CD4-positive, alpha-beta memory T cell (primary cell): ENCODE results near the gene PTPRD. TPM values are rescaled to one million over a fixed set of nuclear protein-coding genes. Genes with fewer than 3 reads are reported as not detected.

Experiments
- CTCF ChIA-PET: fragments of 350-600 bp; sonication (Branson Sonifier 250); formaldehyde crosslinking; loops from one replicate; lab custom pipeline; 2021; ENCODE audit warnings: inconsistent platforms; ENCODE audit not compliant: partially characterized antibody; lab: Charles Lee
- POLR2A ChIA-PET: fragments of 350-600 bp; sonication (Branson Sonifier 250); formaldehyde crosslinking; loops from one replicate; lab custom pipeline; 2021; ENCODE audit not compliant: partially characterized antibody; lab: Charles Lee
- DNase-seq, 5 donors: peaks; one replicate each; pipeline versions ENCODE4 v3.0.0 to v3.0.0-alpha.2; 2020 to 2022; ENCODE audit warnings: mixed read lengths in 1 of 5
- H3K27ac ChIP-seq: one replicate; pipeline ENCODE4 v1.7.0; 2013; ENCODE audit warnings: low read depth, low read length
- H3K27me3 ChIP-seq: 2 replicates; pipeline ENCODE4 v1.7.0; 2013; ENCODE audit warnings: mild to moderate bottlenecking, low read length, moderate library complexity; ENCODE audit not compliant: insufficient read depth
- H3K36me3 ChIP-seq: 2 replicates; pipeline ENCODE4 v1.7.0; 2013; ENCODE audit warnings: mild to moderate bottlenecking, low read length, moderate library complexity; ENCODE audit not compliant: insufficient read depth
- H3K4me1 ChIP-seq: 2 replicates; pipeline ENCODE4 v1.7.0; 2013; ENCODE audit warnings: mild to moderate bottlenecking, low read length, moderate library complexity; ENCODE audit not compliant: insufficient read depth
- H3K4me3 ChIP-seq, 2 donors: one replicate each; pipeline ENCODE4 v1.7.0; 2013; ENCODE audit warnings: low read length in 2 of 2, mild to moderate bottlenecking in 1 of 2
- H3K9me3 ChIP-seq, 2 donors: one replicate each; pipeline ENCODE4 v1.7.0; 2013; ENCODE audit warnings: low read length in 2 of 2, control low read depth in 1 of 2; ENCODE audit not compliant: control insufficient read depth in 1 of 2
- H3K27ac Mint-ChIP-seq, 7 donors: one replicate each; pipeline ENCODE4 v1.8.0; 2020 to 2021; ENCODE audit warnings: mixed read lengths in 7 of 7, mild to moderate bottlenecking in 6 of 7, inconsistent platforms in 3 of 7, moderate library complexity in 3 of 7
- H3K27me3 Mint-ChIP-seq, 2 donors: one replicate each; pipeline ENCODE4 v1.8.0; 2020 to 2021; ENCODE audit warnings: mixed read lengths in 2 of 2
- H3K36me3 Mint-ChIP-seq, 2 donors: one replicate each; pipeline ENCODE4 v1.8.0; 2020 to 2021; ENCODE audit warnings: mixed read lengths in 2 of 2, inconsistent platforms in 1 of 2, mild to moderate bottlenecking in 1 of 2
- H3K4me1 Mint-ChIP-seq, 4 donors: one replicate each; pipeline ENCODE4 v1.8.0; 2020 to 2021; ENCODE audit warnings: mixed read lengths in 4 of 4, mild to moderate bottlenecking in 1 of 4
- H3K4me3 Mint-ChIP-seq, 8 donors: one replicate each; pipeline ENCODE4 v1.8.0; 2020 to 2021; ENCODE audit warnings: mixed read lengths in 8 of 8, mild to moderate bottlenecking in 7 of 8, moderate library complexity in 6 of 8, inconsistent platforms in 3 of 8
- H3K9me3 Mint-ChIP-seq, 8 donors: one replicate each; pipeline ENCODE4 v1.8.0; 2020 to 2021; ENCODE audit warnings: mixed read lengths in 8 of 8, mild to moderate bottlenecking in 5 of 8, inconsistent platforms in 3 of 8, moderate library complexity in 1 of 8
- intact Hi-C: fragments of 100-400 bp; cut with micrococcal nuclease; formaldehyde crosslinking; loops from one replicate; pipeline ENCODE4 v1.15.1; 2023
- polyA plus RNA-seq, 2 donors: library from polyadenylated mRNA; unstranded; fragments of 300-500 nt; fragmentation: Illumina TruSeq; gene quantifications; one replicate each; pipeline ENCODE4 v1.2.3, GENCODE V29; 2021
- total RNA-seq, 2 experiments: library from RNA; stranded (reverse); gene quantifications; one replicate each; pipeline ENCODE4 v1.2.3, GENCODE V29; 2021

The PTPRD gene
- total and polyA plus RNA-seq, 4 experiments from 2014 or later, result not detected

GRCh38 chr9:8859416-8859815 is 1753.4 kb downstream of the PTPRD start:
- H3K36me3 Mint-ChIP-seq, result no peaks in the 10 kb centered on the region
- Histone ChIP-seq H3K4me1 (peaks cover 6% of the 10 kb centered on the region), H3K27me3 (peaks cover 16% of the 10 kb centered on the region), H3K36me3 (no peaks in the 10 kb centered on the region), H3K4me3 (no peak overlapping the region), H3K9me3 (no peaks in the 10 kb centered on the region), H3K27ac (no peak overlapping the region)
- CTCF ChIA-PET, result no interaction called here
- intact Hi-C loops, result no loop called here
- H3K4me3 Mint-ChIP-seq, result peak overlapping the region in 4 of 8 donors; percentile 16 to 44 (median 37)
- H3K4me1 Mint-ChIP-seq, result peaks cover 2 to 25% (median 10%) of the 10 kb centered on the region in 4 donors
- H3K9me3 Mint-ChIP-seq, result peaks cover 0 to 3% (median 0%) of the 10 kb centered on the region in 8 donors
- peaks cover 22 to 28% of the 10 kb centered on the region in 2 donors for H3K27me3 Mint-ChIP-seq
- no peak for DNase-seq
- no peak overlapping the region for H3K27ac Mint-ChIP-seq
- POLR2A ChIA-PET, result no interaction called here

GRCh38 chr9:8858596-8859161 is 1754.1 kb downstream of the PTPRD start:
- H3K27me3 Mint-ChIP-seq, result peaks cover 22 to 28% of the 10 kb centered on the region in 2 donors
- no peak overlapping the region for H3K27ac Mint-ChIP-seq
- H3K9me3 Mint-ChIP-seq, result peaks cover 0 to 3% (median 0%) of the 10 kb centered on the region in 8 donors
- peaks cover 2 to 25% (median 10%) of the 10 kb centered on the region in 4 donors for H3K4me1 Mint-ChIP-seq
- H3K27ac ChIP-seq, result no peak overlapping the region
- no peaks in the 10 kb centered on the region for H3K9me3 ChIP-seq
- intact Hi-C loops, result no loop called here
- ChIA-PET POLR2A (no interaction called here), CTCF (no interaction called here)
- H3K27me3 ChIP-seq, result peaks cover 16% of the 10 kb centered on the region
- H3K4me3 Mint-ChIP-seq, result peak overlapping the region in 6 of 8 donors; percentile 15 to 80 (median 64)
- DNase-seq, result no peak
- H3K36me3 ChIP-seq, result no peaks in the 10 kb centered on the region
- no peak overlapping the region for H3K4me3 ChIP-seq
- H3K36me3 Mint-ChIP-seq, result no peaks in the 10 kb centered on the region
- H3K4me1 ChIP-seq, result peaks cover 6% of the 10 kb centered on the region

GRCh38 chr9:8857926-8858595 is 1754.7 kb downstream of the PTPRD start:
- Mint-ChIP-seq H3K36me3 (no peaks in the 10 kb centered on the region), H3K27me3 (peaks cover 22 to 30% of the 10 kb centered on the region in 2 donors), H3K9me3 (peaks cover 0 to 3% (median 0%) of the 10 kb centered on the region in 8 donors), H3K4me3 (peak overlapping the region in 7 of 8 donors; percentile 11 to 67 (median 63)), H3K27ac (no peak overlapping the region), H3K4me1 (peaks cover 2 to 25% (median 10%) of the 10 kb centered on the region in 4 donors)
- H3K36me3 ChIP-seq, result no peaks in the 10 kb centered on the region
- ChIA-PET POLR2A (no interaction called here), CTCF (no interaction called here)
- H3K27ac ChIP-seq, result no peak overlapping the region
- intact Hi-C loops, result no loop called here
- H3K27me3 ChIP-seq, result peaks cover 16% of the 10 kb centered on the region
- H3K4me3 ChIP-seq, result no peak overlapping the region
- H3K4me1 ChIP-seq, result peaks cover 6% of the 10 kb centered on the region
- no peaks in the 10 kb centered on the region for H3K9me3 ChIP-seq
- no peak for DNase-seq

GRCh38 chr9:8857068-8857925 is 1755.5 kb downstream of the PTPRD start:
- Histone ChIP-seq H3K4me1 (peaks cover 6% of the 10 kb centered on the region), H3K4me3 (no peak overlapping the region), H3K27me3 (peaks cover 16% of the 10 kb centered on the region), H3K36me3 (no peaks in the 10 kb centered on the region), H3K27ac (no peak overlapping the region), H3K9me3 (no peaks in the 10 kb centered on the region)
- peaks cover 22 to 30% of the 10 kb centered on the region in 2 donors for H3K27me3 Mint-ChIP-seq
- DNase-seq, result no peak
- peak overlapping the region in 6 of 8 donors; percentile 40 to 68 (median 64) for H3K4me3 Mint-ChIP-seq
- no peaks in the 10 kb centered on the region for H3K36me3 Mint-ChIP-seq
- peaks cover 2 to 25% (median 10%) of the 10 kb centered on the region in 4 donors for H3K4me1 Mint-ChIP-seq
- CTCF ChIA-PET, result no interaction called here
- peaks cover 0 to 3% (median 0%) of the 10 kb centered on the region in 8 donors for H3K9me3 Mint-ChIP-seq
- intact Hi-C loops, result no loop called here
- peak overlapping the region in 1 of 7 donors; percentile 23 for H3K27ac Mint-ChIP-seq
- POLR2A ChIA-PET, result no interaction called here

DNA sequence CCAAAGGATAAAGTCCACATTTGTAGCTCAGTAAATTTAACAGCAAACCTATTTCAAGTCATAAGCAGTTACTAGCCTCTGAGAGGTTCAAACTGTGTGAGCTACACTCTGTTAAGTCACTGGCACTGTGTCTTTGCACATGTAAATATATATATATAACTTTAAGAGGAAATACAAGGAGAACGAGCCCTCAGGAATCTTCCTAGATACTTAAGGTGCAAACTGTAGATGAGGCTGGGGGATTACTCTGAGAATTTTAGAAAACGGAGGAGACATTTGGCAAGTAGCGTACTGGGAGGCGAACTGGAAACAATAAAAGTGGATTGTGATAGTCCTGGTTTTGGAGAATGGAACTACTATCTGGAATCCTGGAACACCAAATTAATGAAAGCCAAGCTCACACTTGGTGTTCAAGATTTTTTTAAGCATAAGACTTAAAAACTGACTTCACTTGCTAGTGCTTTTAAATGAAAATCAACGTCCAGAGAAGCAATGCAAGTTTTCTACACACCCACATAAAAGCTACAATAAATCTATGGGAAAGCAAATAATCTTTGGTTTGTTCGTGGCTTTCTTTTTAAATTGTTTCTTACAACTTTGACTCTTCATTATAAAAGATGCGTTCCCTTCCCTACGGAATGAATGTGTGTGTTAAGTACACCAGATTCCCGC is 1756.3 kb downstream of the PTPRD start:
- Histone ChIP-seq H3K27me3 (peaks cover 16% of the 10 kb centered on the region), H3K4me3 (no peak overlapping the region), H3K9me3 (no peaks in the 10 kb centered on the region), H3K36me3 (no peaks in the 10 kb centered on the region), H3K4me1 (peaks cover 6% of the 10 kb centered on the region), H3K27ac (no peak overlapping the region)
- peaks cover 2 to 25% (median 10%) of the 10 kb centered on the region in 4 donors for H3K4me1 Mint-ChIP-seq
- peak overlapping the region in 6 of 8 donors; percentile 40 to 68 (median 64) for H3K4me3 Mint-ChIP-seq
- peaks cover 0 to 3% (median 0%) of the 10 kb centered on the region in 8 donors for H3K9me3 Mint-ChIP-seq
- DNase-seq, result no peak
- H3K27ac Mint-ChIP-seq, result peak overlapping the region in 1 of 7 donors; percentile 23
- no peaks in the 10 kb centered on the region for H3K36me3 Mint-ChIP-seq
- intact Hi-C loops, result no loop called here
- ChIA-PET POLR2A (no interaction called here), CTCF (no interaction called here)
- H3K27me3 Mint-ChIP-seq, result peaks cover 21 to 30% of the 10 kb centered on the region in 2 donors

- intact Hi-C loops, result no loop called here
- ChIA-PET POLR2A (no interaction called here), CTCF (no interaction called here)
- Histone ChIP-seq H3K27ac (no peak overlapping the region), H3K4me3 (no peak overlapping the region), H3K36me3 (no peaks in the 10 kb centered on the region), H3K4me1 (peaks cover 6% of the 10 kb centered on the region), H3K9me3 (no peaks in the 10 kb centered on the region), H3K27me3 (peaks cover 16% of the 10 kb centered on the region)
- H3K4me1 Mint-ChIP-seq, result peaks cover 2 to 25% (median 10%) of the 10 kb centered on the region in 4 donors
- H3K4me3 Mint-ChIP-seq, result no peak overlapping the region
- peaks cover 20 to 27% of the 10 kb centered on the region in 2 donors for H3K27me3 Mint-ChIP-seq
- H3K36me3 Mint-ChIP-seq, result no peaks in the 10 kb centered on the region
- no peak for DNase-seq
- H3K27ac Mint-ChIP-seq, result no peak overlapping the region
- peaks cover 0 to 3% (median 0%) of the 10 kb centered on the region in 8 donors for H3K9me3 Mint-ChIP-seq
Observed at GRCh38 chr9:8855046-8855445, 1757.8 kb downstream of the PTPRD start.
